HepG2 (cell line): ENCODE results near the gene ACE.

ENCODE experiments used
- CTCF ChIP-seq: sonication (generic); formaldehyde crosslinking; IDR thresholded peaks from 2 replicates; pipeline ENCODE4 v1.5.0; 2020; ENCODE audit warnings: mild to moderate bottlenecking, missing genetic modification reagents, moderate library complexity
- ELF3 ChIP-seq: IDR thresholded peaks from 2 replicates; pipeline ENCODE4 v1.6.1; 2016; ENCODE audit warnings: missing genetic modification reagents, missing compliant biosample characterization
- FOSL2 ChIP-seq: sonication (generic); formaldehyde crosslinking; IDR thresholded peaks from 2 replicates; pipeline ENCODE4 v1.4.0; 2020; ENCODE audit warnings: missing genetic modification reagents
- GABPA ChIP-seq, 2 experiments: IDR thresholded peaks; 2 replicates each; pipeline ENCODE4 v1.6.1; 2011 to 2016; ENCODE audit warnings: low read depth in 2 of 2, low read length in 1 of 2, missing biosample characterization in 1 of 2, missing genetic modification characterization in 1 of 2
- HNRNPK ChIP-seq: fragments of 200-400 bp; formaldehyde crosslinking; IDR thresholded peaks from 2 replicates; pipeline ENCODE4 v1.6.1; 2018; ENCODE audit warnings: low read length, low read depth, moderate library complexity, mild to moderate bottlenecking; ENCODE audit not compliant: poor library complexity, severe bottlenecking
- NFATC3 ChIP-seq: sonication (generic); formaldehyde crosslinking; IDR thresholded peaks from 2 replicates; pipeline ENCODE4 v1.5.1; 2020; ENCODE audit warnings: mild to moderate bottlenecking, missing genetic modification reagents
- POLR2A ChIP-seq, 2 experiments: IDR thresholded peaks; 2 replicates each; pipeline ENCODE4 v1.6.1; 2011; ENCODE audit warnings: low read depth in 2 of 2, low read length in 2 of 2, mild to moderate bottlenecking in 1 of 2, moderate library complexity in 1 of 2; ENCODE audit not compliant: insufficient read depth in 1 of 2
- SP1 ChIP-seq, 2 experiments: fragments of 450-650 bp in 1 of 2; sonication (generic) in 1 of 2; formaldehyde crosslinking in 1 of 2; IDR thresholded peaks; 2 replicates each; pipeline versions ENCODE4 v1.4.0 to v1.6.1; 2016 to 2020; ENCODE audit warnings: missing genetic modification reagents in 1 of 2
- STAT6 ChIP-seq: sonication (generic); formaldehyde crosslinking; IDR thresholded peaks from 2 replicates; pipeline ENCODE4 v1.4.0; 2020; ENCODE audit warnings: missing genetic modification reagents, mild to moderate bottlenecking, borderline replicate concordance
- TARDBP ChIP-seq: sonication (generic); formaldehyde crosslinking; IDR thresholded peaks from 2 replicates; pipeline ENCODE4 v1.8.0; 2022; ENCODE audit warnings: mild to moderate bottlenecking, missing genetic modification reagents
- ZNF232 ChIP-seq: sonication (generic); formaldehyde crosslinking; IDR thresholded peaks from 2 replicates; pipeline ENCODE4 v1.4.0; 2020; ENCODE audit warnings: missing genetic modification reagents, borderline replicate concordance
- ZNF331 ChIP-seq: sonication (generic); formaldehyde crosslinking; IDR thresholded peaks from 2 replicates; pipeline ENCODE4 v1.4.0; 2020; ENCODE audit warnings: missing genetic modification reagents
- ZNF709 ChIP-seq: sonication (generic); formaldehyde crosslinking; IDR thresholded peaks from 2 replicates; pipeline ENCODE4 v1.5.0; 2020; ENCODE audit warnings: mild to moderate bottlenecking, missing genetic modification reagents
- TF ChIP-seq, protein P1 (sequence below): sonication (generic); formaldehyde crosslinking; conservative IDR thresholded peaks from 2 replicates; pipeline ENCODE4 v1.4.0; 2020; ENCODE audit warnings: missing genetic modification reagents

DNA sequence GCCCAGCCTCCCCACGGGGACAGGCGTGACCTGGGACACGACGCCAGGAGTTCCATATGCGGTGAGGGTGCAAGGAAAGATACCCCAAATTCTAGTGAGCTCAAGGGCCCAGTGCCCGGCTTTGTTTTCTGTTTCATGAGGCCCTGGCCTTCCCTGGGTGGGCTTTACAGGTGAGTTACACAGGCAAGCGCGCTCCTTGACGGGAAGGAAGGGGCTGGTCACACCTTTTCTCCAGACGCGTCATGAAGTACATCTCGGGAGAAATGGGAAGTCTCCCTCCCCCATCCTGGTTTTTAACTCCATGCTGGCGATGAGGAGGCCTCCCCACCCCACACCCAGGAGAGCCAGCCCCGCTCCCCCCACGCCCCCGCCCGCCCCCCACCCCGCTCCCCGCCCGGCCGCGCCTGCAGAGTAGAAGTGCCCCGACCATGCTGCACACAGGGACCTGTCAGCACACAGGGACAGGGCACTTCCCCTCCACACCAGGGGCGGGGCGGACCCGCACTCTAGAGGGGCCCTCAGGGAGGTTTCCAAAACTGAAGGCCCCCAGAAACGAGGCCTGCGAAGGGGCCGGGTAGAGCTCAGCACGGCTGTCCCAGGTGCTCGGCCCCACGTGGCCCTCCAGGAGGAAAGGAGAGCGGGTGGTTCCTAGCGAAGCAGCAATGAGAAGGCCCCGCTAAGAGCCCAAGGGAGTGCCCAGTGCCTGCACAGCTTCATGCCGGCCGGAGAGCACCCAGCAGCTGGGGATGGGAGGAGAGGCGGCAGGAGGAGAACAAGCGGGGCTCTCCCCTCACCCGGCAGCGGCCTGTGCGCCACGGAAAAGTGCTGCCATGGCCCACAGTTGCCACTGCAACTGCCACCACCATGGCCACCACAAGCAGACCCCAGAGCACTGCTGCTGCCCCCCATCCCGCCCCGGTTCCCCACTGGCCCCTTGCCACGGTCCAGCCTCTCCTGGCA is 38.5 kb upstream of the ACE start:
- TF ChIP-seq CTCF (CRISPR knock-in tag) (no peak), FOSL2 (CRISPR knock-in tag) (no peak), SP1 (IDR thresholded peaks at IDR 0.05) (no peak), SP1 (CRISPR knock-in tag; IDR thresholded peaks at IDR 0.05) (no peak), NFATC3 (no peak), ZNF709 (no peak), GABPA (IDR thresholded peaks at IDR 0.05; ENCODE audit: low read depth, low read length) (no peak), GABPA (CRISPR knock-in tag; IDR thresholded peaks at IDR 0.05; ENCODE audit: low read depth) (no peak), ZNF331 (CRISPR knock-in tag) (no peak), HNRNPK (no peak), STAT6 (CRISPR knock-in tag) (no peak), POLR2A (IDR thresholded peaks at IDR 0.05; ENCODE audit: insufficient read depth in 1 of 2, low read depth in 2 of 2, low read length in 2 of 2) (no peak), ZNF232 (CRISPR knock-in tag) (no peak), TARDBP (no peak), ELF3 (CRISPR knock-in tag) (no peak)
- TF ChIP-seq, protein P1, sequence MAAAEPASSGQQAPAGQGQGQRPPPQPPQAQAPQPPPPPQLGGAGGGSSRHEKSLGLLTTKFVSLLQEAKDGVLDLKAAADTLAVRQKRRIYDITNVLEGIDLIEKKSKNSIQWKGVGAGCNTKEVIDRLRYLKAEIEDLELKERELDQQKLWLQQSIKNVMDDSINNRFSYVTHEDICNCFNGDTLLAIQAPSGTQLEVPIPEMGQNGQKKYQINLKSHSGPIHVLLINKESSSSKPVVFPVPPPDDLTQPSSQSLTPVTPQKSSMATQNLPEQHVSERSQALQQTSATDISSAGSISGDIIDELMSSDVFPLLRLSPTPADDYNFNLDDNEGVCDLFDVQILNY (CRISPR knock-in tag), result no peak
